ENCODE results near the gene BRICD5.

- TF ChIP-seq MEIS1 (CRISPR knock-in tag; IDR thresholded peaks at IDR 0.05; ENCODE audit: borderline replicate concordance) (no peak), ZNF18 (tag by site-specific recombination; IDR thresholded peaks at IDR 0.05) (no peak)
Observed at GRCh38 chr16:2206420-2206779, 4.3 kb downstream of the BRICD5 start.
